Measurements from ENCODE around the gene ASB13.

DNA sequence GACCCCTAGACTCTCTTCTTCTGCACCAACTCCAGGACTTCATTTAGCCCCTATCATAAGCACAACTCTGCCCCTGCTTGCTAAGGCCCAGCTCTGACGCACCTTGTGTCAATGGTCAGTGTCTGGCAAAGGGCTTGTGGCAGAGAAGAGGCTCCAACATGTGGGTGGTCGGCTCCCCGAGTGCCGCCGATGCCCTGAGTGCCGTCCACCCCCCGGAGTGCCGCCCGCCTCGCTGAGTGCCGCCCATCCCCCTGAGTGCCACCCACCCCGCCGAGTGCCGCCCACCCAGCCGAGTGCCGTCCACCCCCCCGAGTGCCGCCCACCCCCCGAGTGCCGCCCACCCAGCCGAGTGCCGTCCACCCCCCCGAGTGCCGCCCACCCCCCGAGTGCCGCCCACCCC, 50.3 kb downstream of the ASB13 start:
- TF ChIP-seq, protein P1, sequence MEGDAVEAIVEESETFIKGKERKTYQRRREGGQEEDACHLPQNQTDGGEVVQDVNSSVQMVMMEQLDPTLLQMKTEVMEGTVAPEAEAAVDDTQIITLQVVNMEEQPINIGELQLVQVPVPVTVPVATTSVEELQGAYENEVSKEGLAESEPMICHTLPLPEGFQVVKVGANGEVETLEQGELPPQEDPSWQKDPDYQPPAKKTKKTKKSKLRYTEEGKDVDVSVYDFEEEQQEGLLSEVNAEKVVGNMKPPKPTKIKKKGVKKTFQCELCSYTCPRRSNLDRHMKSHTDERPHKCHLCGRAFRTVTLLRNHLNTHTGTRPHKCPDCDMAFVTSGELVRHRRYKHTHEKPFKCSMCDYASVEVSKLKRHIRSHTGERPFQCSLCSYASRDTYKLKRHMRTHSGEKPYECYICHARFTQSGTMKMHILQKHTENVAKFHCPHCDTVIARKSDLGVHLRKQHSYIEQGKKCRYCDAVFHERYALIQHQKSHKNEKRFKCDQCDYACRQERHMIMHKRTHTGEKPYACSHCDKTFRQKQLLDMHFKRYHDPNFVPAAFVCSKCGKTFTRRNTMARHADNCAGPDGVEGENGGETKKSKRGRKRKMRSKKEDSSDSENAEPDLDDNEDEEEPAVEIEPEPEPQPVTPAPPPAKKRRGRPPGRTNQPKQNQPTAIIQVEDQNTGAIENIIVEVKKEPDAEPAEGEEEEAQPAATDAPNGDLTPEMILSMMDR (tag by site-specific recombination; IDR thresholded peaks at IDR 0.05): no peak
- no peak for TF ChIP-seq ZNF274 (IDR thresholded peaks at IDR 0.05; ENCODE audit: low read length)
- no peak for TF ChIP-seq ZNF274 (tag by site-specific recombination; IDR thresholded peaks at IDR 0.05; ENCODE audit: borderline replicate concordance)
- TF ChIP-seq ZNF391 (tag by site-specific recombination; IDR thresholded peaks at IDR 0.05; ENCODE audit: borderline replicate concordance, low read depth): no peak
- TF ChIP-seq ZNF266 (tag by site-specific recombination; IDR thresholded peaks at IDR 0.05; ENCODE audit: low read depth): no peak
- no peak for TF ChIP-seq ZNF501 (tag by site-specific recombination; IDR thresholded peaks at IDR 0.05)
- TF ChIP-seq, protein P2, sequence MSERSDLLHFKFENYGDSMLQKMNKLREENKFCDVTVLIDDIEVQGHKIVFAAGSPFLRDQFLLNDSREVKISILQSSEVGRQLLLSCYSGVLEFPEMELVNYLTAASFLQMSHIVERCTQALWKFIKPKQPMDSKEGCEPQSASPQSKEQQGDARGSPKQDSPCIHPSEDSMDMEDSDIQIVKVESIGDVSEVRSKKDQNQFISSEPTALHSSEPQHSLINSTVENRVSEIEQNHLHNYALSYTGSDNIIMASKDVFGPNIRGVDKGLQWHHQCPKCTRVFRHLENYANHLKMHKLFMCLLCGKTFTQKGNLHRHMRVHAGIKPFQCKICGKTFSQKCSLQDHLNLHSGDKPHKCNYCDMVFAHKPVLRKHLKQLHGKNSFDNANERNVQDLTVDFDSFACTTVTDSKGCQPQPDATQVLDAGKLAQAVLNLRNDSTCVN (tag by site-specific recombination; optimal IDR thresholded peaks at IDR 0.05): no peak
- TF ChIP-seq ZNF138 (tag by site-specific recombination; IDR thresholded peaks at IDR 0.05; ENCODE audit: borderline replicate concordance): no peak
- no peak for TF ChIP-seq ZNF449 (tag by site-specific recombination; IDR thresholded peaks at IDR 0.05)
- no peak for TF ChIP-seq ZNF785 (tag by site-specific recombination; IDR thresholded peaks at IDR 0.05)
- TF ChIP-seq ZNF514 (tag by site-specific recombination; IDR thresholded peaks at IDR 0.05): no peak
- no peak for TF ChIP-seq ZNF121 (tag by site-specific recombination; IDR thresholded peaks at IDR 0.05)
- TF ChIP-seq ZNF571 (tag by site-specific recombination; IDR thresholded peaks at IDR 0.05): no peak
- TF ChIP-seq ZNF544 (tag by site-specific recombination; IDR thresholded peaks at IDR 0.05): no peak
- TF ChIP-seq MZF1 (tag by site-specific recombination; IDR thresholded peaks at IDR 0.05; ENCODE audit: borderline replicate concordance): no peak

Measured in HEK293 (cell line).